ENCODE data around the gene HPSE2.

Gene HPSE2

GRCh38 chr10:98880971-98881370 is 354.7 kb downstream of the HPSE2 start:
- Histone ChIP-seq H3K36me3 (no peaks in the 10 kb centered on the region), H3K27me3 (ENCODE audit: insufficient read depth, low read depth, severe bottlenecking) (peaks cover 3% of the 10 kb centered on the region), H3K27ac (no peak overlapping the region), H3K9me3 (ENCODE audit: severe bottlenecking) (no peaks in the 10 kb centered on the region), H3K4me3 (ENCODE audit: low read depth, low read length) (no peak overlapping the region)
- DNase-seq = no peak
- no peak for TF ChIP-seq CTCF (IDR thresholded peaks at IDR 0.05; ENCODE audit: low read depth, low read length)

DNA sequence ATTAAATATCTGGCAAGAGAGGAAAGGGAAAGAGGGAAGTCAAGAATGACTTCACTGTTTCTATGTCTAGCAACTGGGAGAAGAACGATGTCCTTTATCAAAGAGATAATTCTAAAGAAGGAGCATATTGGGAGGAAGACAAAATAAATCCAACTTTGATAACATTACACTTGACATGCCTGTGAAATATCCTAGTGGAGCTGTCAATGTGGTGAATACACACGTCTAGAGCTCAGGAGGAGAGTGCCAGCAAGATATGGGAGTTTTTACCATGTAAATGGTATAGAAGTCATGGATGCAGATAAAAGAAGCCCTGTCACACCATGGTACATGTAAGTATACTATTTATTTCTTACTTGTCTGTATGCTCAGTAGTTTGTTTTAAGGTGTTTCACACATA is 356.7 kb downstream of the HPSE2 start:
- H3K27ac ChIP-seq = no peak overlapping the region
- no peak for DNase-seq
- no peak overlapping the region for H3K4me3 ChIP-seq (ENCODE audit: low read depth, low read length)
- no peak for TF ChIP-seq CTCF (IDR thresholded peaks at IDR 0.05; ENCODE audit: low read depth, low read length)
- H3K9me3 ChIP-seq (ENCODE audit: severe bottlenecking) = no peaks in the 10 kb centered on the region
- no peaks in the 10 kb centered on the region for H3K36me3 ChIP-seq
- H3K27me3 ChIP-seq (ENCODE audit: insufficient read depth, low read depth, severe bottlenecking) = peaks cover 11% of the 10 kb centered on the region

DNA sequence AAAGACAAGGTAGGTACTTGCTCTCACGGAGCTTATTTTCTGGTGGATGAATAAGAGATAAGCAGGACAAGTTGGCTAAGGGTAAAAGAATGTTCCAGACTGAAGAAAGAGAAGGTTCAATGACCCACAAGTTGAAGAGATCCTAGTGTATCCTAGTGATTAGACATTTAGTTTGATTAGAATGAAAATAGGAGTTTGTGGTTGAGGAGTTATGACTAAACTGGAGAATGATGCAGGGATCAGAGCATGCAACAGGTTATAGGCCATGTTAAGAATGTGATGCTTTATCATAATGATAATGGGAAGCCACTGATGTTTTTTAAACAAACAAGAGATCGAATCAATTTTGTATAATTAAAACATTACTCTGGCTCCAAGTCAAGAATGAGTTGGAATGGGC is 357.2 kb downstream of the HPSE2 start:
- Histone ChIP-seq H3K4me3 (ENCODE audit: low read depth, low read length) (no peak overlapping the region), H3K27me3 (ENCODE audit: insufficient read depth, low read depth, severe bottlenecking) (peaks cover 14% of the 10 kb centered on the region), H3K27ac (no peak overlapping the region), H3K9me3 (ENCODE audit: severe bottlenecking) (no peaks in the 10 kb centered on the region), H3K36me3 (no peaks in the 10 kb centered on the region)
- DNase-seq = no peak
- no peak for TF ChIP-seq CTCF (IDR thresholded peaks at IDR 0.05; ENCODE audit: low read depth, low read length)

GRCh38 chr10:98861962-98862361 is 373.7 kb downstream of the HPSE2 start:
- no peak for DNase-seq
- Histone ChIP-seq H3K9me3 (ENCODE audit: severe bottlenecking) (no peaks in the 10 kb centered on the region), H3K27me3 (ENCODE audit: insufficient read depth, low read depth, severe bottlenecking) (no peaks in the 10 kb centered on the region), H3K36me3 (no peaks in the 10 kb centered on the region), H3K27ac (no peak overlapping the region), H3K4me3 (ENCODE audit: low read depth, low read length) (no peak overlapping the region)
- TF ChIP-seq CTCF (IDR thresholded peaks at IDR 0.05; ENCODE audit: low read depth, low read length) = no peak

DNA sequence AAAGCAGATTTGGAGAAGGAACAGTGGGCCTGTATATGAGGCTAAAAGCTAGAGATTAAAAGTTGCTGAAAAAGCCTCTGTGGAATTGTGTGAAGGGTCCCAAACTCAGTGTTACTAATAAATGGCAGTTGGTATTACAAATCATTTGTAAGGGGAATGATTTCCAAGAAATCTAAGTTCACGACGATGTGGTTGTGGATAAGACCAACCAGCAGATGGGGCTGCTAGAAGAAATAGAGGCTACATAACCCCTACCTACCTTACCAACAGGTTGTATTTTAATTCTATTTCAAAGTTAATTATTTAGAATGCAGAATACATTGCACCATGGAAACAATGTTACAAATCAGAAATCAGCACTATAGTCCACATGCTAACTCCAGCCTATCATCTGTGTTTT is 377.1 kb downstream of the HPSE2 start:
- Histone ChIP-seq H3K27me3 (ENCODE audit: insufficient read depth, low read depth, severe bottlenecking) (peaks cover 5% of the 10 kb centered on the region), H3K36me3 (no peaks in the 10 kb centered on the region), H3K9me3 (ENCODE audit: severe bottlenecking) (no peaks in the 10 kb centered on the region), H3K4me3 (ENCODE audit: low read depth, low read length) (no peak overlapping the region), H3K27ac (no peak overlapping the region)
- TF ChIP-seq CTCF (IDR thresholded peaks at IDR 0.05; ENCODE audit: low read depth, low read length) = 0 out of 2 replicates have a peak, but pooled peaks have one; percentile 33
- peak; percentile 16 for DNase-seq

GRCh38 chr10:98855403-98856189 is 380.1 kb downstream of the HPSE2 start:
- Histone ChIP-seq H3K36me3 (no peaks in the 10 kb centered on the region), H3K9me3 (ENCODE audit: severe bottlenecking) (no peaks in the 10 kb centered on the region), H3K27me3 (ENCODE audit: insufficient read depth, low read depth, severe bottlenecking) (peaks cover 10% of the 10 kb centered on the region), H3K27ac (no peak overlapping the region), H3K4me3 (ENCODE audit: low read depth, low read length) (no peak overlapping the region)
- no peak for TF ChIP-seq CTCF (IDR thresholded peaks at IDR 0.05; ENCODE audit: low read depth, low read length)
- no peak for DNase-seq

Data from WERI-Rb-1 (cell line).